Naive thymus-derived CD4-positive, alpha-beta T cell (primary cell): ENCODE measurements around the gene CADM2. TPM values are rescaled to one million over a fixed set of nuclear protein-coding genes. Genes with fewer than 3 reads are reported as not detected.
"Not testable (repeated sequence)": the region's sequence is repeated elsewhere in the genome, so short reads cannot be mapped to it uniquely, and the experiment has no call there.

Experiments
- ATAC-seq: fragments of 150-1000 bp; cut with Tn5 transposase; 2 replicates; pipeline ENCODE4 v1.10.0; 2021; ENCODE audit warnings: mild to moderate bottlenecking, moderate library complexity
- CTCF ChIA-PET: fragments of 350-600 bp; sonication (Branson Sonifier 250); formaldehyde crosslinking; loops from one replicate; lab custom pipeline; 2021; ENCODE audit warnings: antibody characterized with exemption; lab: Charles Lee
- POLR2A ChIA-PET: fragments of 350-600 bp; sonication (Branson Sonifier 250); formaldehyde crosslinking; loops from one replicate; lab custom pipeline; 2021; ENCODE audit warnings: antibody characterized with exemption, inconsistent platforms; lab: Charles Lee
- DNase-seq, 9 donors: peaks; one replicate each; pipeline versions ENCODE4 v3.0.0 to v3.0.0-alpha.2; 2020 to 2022; ENCODE audit warnings: mixed read lengths in 1 of 9
- H3K27ac ChIP-seq: one replicate; pipeline ENCODE4 v1.7.0; 2013; ENCODE audit warnings: mild to moderate bottlenecking, low read depth, low read length, moderate library complexity
- H3K27me3 ChIP-seq, 2 donors: one replicate each; pipeline ENCODE4 v1.7.0; 2013; ENCODE audit warnings: low read length in 2 of 2, mild to moderate bottlenecking in 2 of 2, moderate library complexity in 2 of 2; ENCODE audit not compliant: control insufficient read depth in 2 of 2, insufficient read depth in 2 of 2
- H3K36me3 ChIP-seq, 3 experiments: 1 replicate in 2 of 3; 2 replicates in 1 of 3; pipeline ENCODE4 v1.7.0; 2013; ENCODE audit warnings: low read length in 3 of 3, mild to moderate bottlenecking in 3 of 3, moderate library complexity in 1 of 3; ENCODE audit not compliant: insufficient read depth in 3 of 3, control insufficient read depth in 2 of 3
- H3K4me1 ChIP-seq, 2 donors: one replicate each; pipeline ENCODE4 v1.7.0; 2013; ENCODE audit warnings: low read length in 2 of 2, mild to moderate bottlenecking in 2 of 2, moderate library complexity in 1 of 2; ENCODE audit not compliant: control insufficient read depth in 2 of 2, insufficient read depth in 2 of 2
- H3K4me3 ChIP-seq: 2 replicates; pipeline ENCODE4 v1.7.0; 2013; ENCODE audit warnings: mild to moderate bottlenecking, low read length
- H3K9me3 ChIP-seq, 3 experiments: 1 replicate in 2 of 3; 2 replicates in 1 of 3; pipeline ENCODE4 v1.7.0; 2013; ENCODE audit warnings: low read length in 3 of 3; ENCODE audit not compliant: control insufficient read depth in 2 of 3
- H3K27ac Mint-ChIP-seq, 9 donors: one replicate each; pipeline ENCODE4 v1.8.0; 2020 to 2022; ENCODE audit warnings: mixed read lengths in 9 of 9, mild to moderate bottlenecking in 8 of 9, moderate library complexity in 5 of 9, inconsistent platforms in 2 of 9
- H3K27me3 Mint-ChIP-seq, 5 donors: one replicate each; pipeline ENCODE4 v1.8.0; 2021 to 2022; ENCODE audit warnings: mixed read lengths in 5 of 5, mild to moderate bottlenecking in 1 of 5
- H3K36me3 Mint-ChIP-seq, 5 donors: one replicate each; pipeline ENCODE4 v1.8.0; 2020 to 2022; ENCODE audit warnings: mixed read lengths in 5 of 5, mild to moderate bottlenecking in 3 of 5, inconsistent platforms in 1 of 5
- H3K4me1 Mint-ChIP-seq, 7 donors: one replicate each; pipeline ENCODE4 v1.8.0; 2020 to 2022; ENCODE audit warnings: mixed read lengths in 7 of 7, mild to moderate bottlenecking in 3 of 7, inconsistent platforms in 1 of 7
- H3K4me3 Mint-ChIP-seq, 10 donors: one replicate each; pipeline ENCODE4 v1.8.0; 2020 to 2022; ENCODE audit warnings: mild to moderate bottlenecking in 10 of 10, mixed read lengths in 10 of 10, moderate library complexity in 6 of 10, inconsistent platforms in 2 of 10
- H3K9me3 Mint-ChIP-seq, 11 donors: one replicate each; pipeline ENCODE4 v1.8.0; 2020 to 2022; ENCODE audit warnings: mixed read lengths in 11 of 11, mild to moderate bottlenecking in 4 of 11, inconsistent platforms in 1 of 11, moderate library complexity in 1 of 11
- intact Hi-C, 2 donors: fragments of 100-400 bp; cut with micrococcal nuclease; formaldehyde crosslinking; loops; one replicate each; pipeline ENCODE4 v1.15.1; 2023
- polyA plus RNA-seq, 2 donors: library from polyadenylated mRNA; unstranded; fragments of 300-500 nt; fragmentation: Illumina TruSeq; gene quantifications; one replicate each; pipeline ENCODE4 v1.2.3, GENCODE V29; 2021
- total RNA-seq, 6 experiments: library from RNA in 5 of 6; stranded (reverse) in 5 of 6; gene quantifications; 1 replicate in 5 of 6; 2 replicates in 1 of 6; pipeline ENCODE4 v1.2.3 and lab custom pipeline; 2021 to 2026

CADM2 gene
- total and polyA plus RNA-seq, 7 experiments from 2014 or later: 0.40 TPM; not detected in 6

DNA sequence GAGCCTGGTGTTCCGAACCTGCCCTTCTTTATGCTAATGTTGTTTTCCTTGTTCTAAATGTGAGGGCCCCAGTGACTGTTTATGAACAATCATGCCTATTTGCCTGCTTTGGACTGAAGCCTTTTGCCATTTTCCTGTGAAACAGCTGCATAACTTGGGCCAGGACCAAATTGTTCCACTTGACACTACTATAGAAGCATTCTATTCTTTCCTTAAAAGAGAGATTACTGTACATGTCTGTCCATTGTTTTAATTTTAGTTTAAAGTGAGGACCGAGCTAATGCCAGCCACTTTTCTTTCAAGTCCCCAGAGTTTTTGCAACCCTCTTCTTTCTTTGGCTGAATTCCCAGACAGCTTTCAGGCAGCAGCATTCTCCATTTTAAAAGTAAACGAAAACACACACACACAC, 980.3 kb downstream of the CADM2 start:
- intact Hi-C loops: no loop called here
- ATAC-seq: no peak
- CTCF ChIA-PET: no interaction called here

DNA sequence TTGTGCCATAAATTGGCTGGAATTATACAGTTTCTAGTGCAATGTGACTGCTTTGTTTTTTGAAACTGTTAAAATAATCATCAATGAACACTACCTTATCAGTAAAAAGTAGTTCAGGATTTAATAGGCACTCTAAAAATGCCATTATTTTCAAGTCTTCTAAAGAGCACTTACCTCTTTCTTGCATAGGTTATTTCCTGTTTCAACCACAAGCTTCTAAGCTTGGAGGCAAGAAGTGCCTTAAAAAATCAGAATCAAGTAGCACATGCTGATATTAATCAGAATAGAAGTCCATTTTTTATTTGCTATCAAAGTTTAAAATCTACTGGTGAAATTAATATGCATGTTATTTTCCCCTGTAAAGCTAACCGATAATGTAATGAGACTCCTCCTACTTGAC, 991.6 kb downstream of the CADM2 start:
- ChIA-PET POLR2A (no interaction called here), CTCF (no interaction called here)
- no peaks in the 10 kb centered on the region for H3K27me3 ChIP-seq
- Mint-ChIP-seq H3K27me3 (no peaks in the 10 kb centered on the region), H3K27ac (no peak overlapping the region), H3K36me3 (no peaks in the 10 kb centered on the region), H3K4me3 (no peak overlapping the region), H3K9me3 (peaks cover 0 to 20% (median 2%) of the 10 kb centered on the region in 11 donors), H3K4me1 (no peaks in the 10 kb centered on the region)
- H3K4me3 ChIP-seq: no peak overlapping the region
- H3K27ac ChIP-seq: no peak overlapping the region
- DNase-seq: no peak
- H3K36me3 ChIP-seq: no peaks in the 10 kb centered on the region
- H3K4me1 ChIP-seq: no peaks in the 10 kb centered on the region
- intact Hi-C loops: no loop called here
- ATAC-seq: no peak
- H3K9me3 ChIP-seq: no peaks in the 10 kb centered on the region

More for the DNA sequence above, 980.3 kb downstream of the CADM2 start:
- no peak for DNase-seq
- Histone ChIP-seq H3K36me3 (no peaks in the 10 kb centered on the region), H3K27me3 (no peaks in the 10 kb centered on the region), H3K4me3 (no peak overlapping the region), H3K4me1 (no peaks in the 10 kb centered on the region), H3K27ac (no peak overlapping the region), H3K9me3 (no peaks in the 10 kb centered on the region)
- POLR2A ChIA-PET: no interaction called here
- H3K4me1 Mint-ChIP-seq: no peaks in the 10 kb centered on the region
- no peak overlapping the region for H3K4me3 Mint-ChIP-seq
- H3K9me3 Mint-ChIP-seq: peaks cover 0 to 14% (median 7%) of the 10 kb centered on the region in 11 donors
- H3K27ac Mint-ChIP-seq: no peak overlapping the region
- H3K27me3 Mint-ChIP-seq: no peaks in the 10 kb centered on the region
- no peaks in the 10 kb centered on the region for H3K36me3 Mint-ChIP-seq

- Histone ChIP-seq H3K27me3 (no peaks in the 10 kb centered on the region), H3K4me1 (no peaks in the 10 kb centered on the region), H3K36me3 (no peaks in the 10 kb centered on the region), H3K4me3 (no peak overlapping the region), H3K27ac (no peak overlapping the region), H3K9me3 (no peaks in the 10 kb centered on the region)
- ATAC-seq: no peak
- ChIA-PET POLR2A (no interaction called here), CTCF (no interaction called here)
- Mint-ChIP-seq H3K36me3 (no peaks in the 10 kb centered on the region), H3K9me3 (peaks cover 0 to 18% (median 3%) of the 10 kb centered on the region in 11 donors), H3K4me1 (no peaks in the 10 kb centered on the region), H3K27me3 (no peaks in the 10 kb centered on the region), H3K27ac (no peak overlapping the region), H3K4me3 (no peak overlapping the region)
- DNase-seq: no peak
- intact Hi-C loops: no loop called here
These were observed 1002.0 kb downstream of the CADM2 start for GRCh38 chr3:85960793-85961192.

GRCh38 chr3:85977615-85978338, 1019.0 kb downstream of the CADM2 start:
- Mint-ChIP-seq H3K4me1 (no peaks in the 10 kb centered on the region), H3K27ac (no peak overlapping the region), H3K4me3 (no peak overlapping the region), H3K36me3 (no peaks in the 10 kb centered on the region), H3K27me3 (no peaks in the 10 kb centered on the region), H3K9me3 (peaks cover 0 to 12% (median 0%) of the 10 kb centered on the region in 11 donors)
- Histone ChIP-seq H3K27ac (no peak overlapping the region), H3K27me3 (no peaks in the 10 kb centered on the region), H3K36me3 (no peaks in the 10 kb centered on the region), H3K4me1 (no peaks in the 10 kb centered on the region), H3K4me3 (no peak overlapping the region), H3K9me3 (no peaks in the 10 kb centered on the region)
- intact Hi-C loops: no loop called here
- no peak for DNase-seq
- no peak for ATAC-seq
- CTCF ChIA-PET: no interaction called here
- POLR2A ChIA-PET: no interaction called here

DNA sequence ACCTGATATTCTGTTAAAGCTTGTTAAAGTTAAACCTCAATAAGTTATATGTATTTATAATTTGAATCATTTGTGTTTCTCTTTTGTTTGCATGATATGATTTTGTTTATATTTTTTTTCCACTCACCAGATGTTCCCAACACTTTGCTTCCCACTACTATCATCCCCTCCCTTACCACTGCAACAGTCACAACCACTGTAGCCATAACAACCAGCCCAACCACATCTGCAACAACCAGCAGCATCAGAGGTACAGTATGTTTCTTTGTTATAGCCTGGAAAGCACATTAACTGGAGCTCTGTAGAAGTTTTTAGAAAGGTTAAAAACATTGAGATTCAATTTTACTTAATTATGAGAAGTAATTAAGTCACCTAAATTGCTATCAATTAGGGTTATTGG, 1020.2 kb downstream of the CADM2 start:
- ChIA-PET POLR2A (no interaction called here), CTCF (no interaction called here)
- peaks cover 0 to 9% (median 0%) of the 10 kb centered on the region in 11 donors for H3K9me3 Mint-ChIP-seq
- H3K27ac Mint-ChIP-seq: no peak overlapping the region
- H3K4me3 Mint-ChIP-seq: no peak overlapping the region
- H3K36me3 Mint-ChIP-seq: no peaks in the 10 kb centered on the region
- no peak for DNase-seq
- Histone ChIP-seq H3K4me1 (no peaks in the 10 kb centered on the region), H3K27ac (no peak overlapping the region), H3K9me3 (no peaks in the 10 kb centered on the region), H3K4me3 (no peak overlapping the region), H3K27me3 (no peaks in the 10 kb centered on the region), H3K36me3 (no peaks in the 10 kb centered on the region)
- intact Hi-C loops: no loop called here
- no peak for ATAC-seq
- H3K27me3 Mint-ChIP-seq: no peaks in the 10 kb centered on the region
- H3K4me1 Mint-ChIP-seq: no peaks in the 10 kb centered on the region

DNA sequence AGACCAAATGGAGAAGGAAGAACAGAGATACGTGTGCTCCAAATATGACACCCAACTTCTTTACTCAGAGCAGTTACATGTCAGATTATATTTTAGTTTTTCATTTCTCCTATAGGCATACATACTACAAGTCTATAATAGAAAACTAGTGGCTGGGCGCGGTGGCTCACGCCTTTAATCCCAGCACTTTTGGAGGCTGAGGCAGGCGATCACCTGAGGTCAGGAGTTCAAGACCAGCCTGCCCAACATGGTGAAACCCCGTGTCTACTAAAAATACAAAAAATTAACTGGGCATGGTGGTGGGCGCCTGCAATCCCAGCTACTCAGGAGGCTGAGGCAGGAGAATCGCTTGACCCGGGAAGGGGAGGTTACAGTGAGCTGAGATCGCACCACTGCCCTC, 1030.8 kb downstream of the CADM2 start:
- H3K27ac ChIP-seq, H3K4me1 Mint-ChIP-seq, CTCF ChIA-PET, POLR2A ChIA-PET, H3K36me3 ChIP-seq, H3K4me3 Mint-ChIP-seq, H3K27ac Mint-ChIP-seq, H3K9me3 Mint-ChIP-seq, H3K36me3 Mint-ChIP-seq, H3K9me3 ChIP-seq, intact Hi-C loops, H3K4me3 ChIP-seq, H3K27me3 ChIP-seq, H3K4me1 ChIP-seq, H3K27me3 Mint-ChIP-seq, DNase-seq, ATAC-seq: not testable (repeated sequence)

DNA sequence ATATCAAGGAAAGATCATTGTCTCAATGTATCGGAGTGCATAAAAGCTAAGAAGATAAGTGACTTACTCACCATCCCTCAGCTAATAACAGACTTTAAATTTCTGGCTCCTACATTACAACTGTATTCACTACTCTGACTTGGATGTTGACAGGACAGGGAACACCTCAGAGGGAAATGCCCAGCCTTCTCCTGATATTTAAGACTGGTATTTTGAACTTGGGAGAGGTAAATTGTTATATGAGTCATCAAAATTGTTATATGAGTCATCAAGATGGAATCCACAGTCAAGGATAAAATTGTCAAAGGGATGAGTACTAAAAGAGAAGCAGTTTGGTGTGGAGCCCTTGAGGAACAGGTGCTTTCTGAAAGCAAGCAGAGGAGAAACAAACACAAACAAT, 1070.8 kb downstream of the CADM2 start:
- Histone ChIP-seq H3K9me3 (no peaks in the 10 kb centered on the region), H3K27me3 (no peaks in the 10 kb centered on the region), H3K27ac (no peak overlapping the region), H3K4me3 (no peak overlapping the region), H3K36me3 (no peaks in the 10 kb centered on the region), H3K4me1 (no peaks in the 10 kb centered on the region)
- H3K36me3 Mint-ChIP-seq: no peaks in the 10 kb centered on the region
- no peaks in the 10 kb centered on the region for H3K27me3 Mint-ChIP-seq
- ChIA-PET CTCF (no interaction called here), POLR2A (no interaction called here)
- ATAC-seq: no peak
- peaks cover 0 to 20% (median 0%) of the 10 kb centered on the region in 11 donors for H3K9me3 Mint-ChIP-seq
- no peaks in the 10 kb centered on the region for H3K4me1 Mint-ChIP-seq
- H3K4me3 Mint-ChIP-seq: no peak overlapping the region
- DNase-seq: no peak
- H3K27ac Mint-ChIP-seq: no peak overlapping the region
- intact Hi-C loops: no loop called here
